Measurements from ENCODE around the gene UBAP2L. TPM values are rescaled to one million over a fixed set of nuclear protein-coding genes. Genes with fewer than 3 reads are reported as not detected.

The UBAP2L gene
- total RNA-seq, 3 donors from 2014 or later = 92.7 to 119 (median 99.3) TPM

DNA sequence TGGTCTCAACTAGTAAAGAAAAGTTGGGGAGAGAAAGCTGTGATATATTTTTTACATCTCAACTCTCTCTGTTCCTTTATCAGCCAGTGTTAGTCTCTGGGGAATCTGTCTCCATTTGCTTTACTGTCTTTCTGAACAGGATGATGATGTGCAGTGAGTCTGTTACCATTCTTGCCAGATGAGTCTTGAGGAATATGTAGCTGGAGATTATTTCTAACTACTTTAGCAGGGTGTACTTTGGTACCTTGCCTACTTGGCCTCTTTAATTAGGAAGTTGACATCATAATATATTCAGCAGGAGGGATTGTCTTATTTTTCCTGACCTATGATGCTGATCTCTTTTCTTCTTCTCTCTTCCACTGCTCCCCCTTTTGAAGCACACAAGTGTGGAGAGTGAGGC, 35.9 kb downstream of the UBAP2L start:
- no peak overlapping the region for H3K4me3 ChIP-seq
- no peaks in the 10 kb centered on the region for H3K4me1 ChIP-seq (ENCODE audit: low read depth)
- no peak for ATAC-seq
- no peak for DNase-seq
- H3K36me3 ChIP-seq (ENCODE audit: low read depth) = peaks cover 44% of the 10 kb centered on the region
- intact Hi-C loops (cut with DNase I, micrococcal nuclease) = no loop called here
- TF ChIP-seq, protein P1, sequence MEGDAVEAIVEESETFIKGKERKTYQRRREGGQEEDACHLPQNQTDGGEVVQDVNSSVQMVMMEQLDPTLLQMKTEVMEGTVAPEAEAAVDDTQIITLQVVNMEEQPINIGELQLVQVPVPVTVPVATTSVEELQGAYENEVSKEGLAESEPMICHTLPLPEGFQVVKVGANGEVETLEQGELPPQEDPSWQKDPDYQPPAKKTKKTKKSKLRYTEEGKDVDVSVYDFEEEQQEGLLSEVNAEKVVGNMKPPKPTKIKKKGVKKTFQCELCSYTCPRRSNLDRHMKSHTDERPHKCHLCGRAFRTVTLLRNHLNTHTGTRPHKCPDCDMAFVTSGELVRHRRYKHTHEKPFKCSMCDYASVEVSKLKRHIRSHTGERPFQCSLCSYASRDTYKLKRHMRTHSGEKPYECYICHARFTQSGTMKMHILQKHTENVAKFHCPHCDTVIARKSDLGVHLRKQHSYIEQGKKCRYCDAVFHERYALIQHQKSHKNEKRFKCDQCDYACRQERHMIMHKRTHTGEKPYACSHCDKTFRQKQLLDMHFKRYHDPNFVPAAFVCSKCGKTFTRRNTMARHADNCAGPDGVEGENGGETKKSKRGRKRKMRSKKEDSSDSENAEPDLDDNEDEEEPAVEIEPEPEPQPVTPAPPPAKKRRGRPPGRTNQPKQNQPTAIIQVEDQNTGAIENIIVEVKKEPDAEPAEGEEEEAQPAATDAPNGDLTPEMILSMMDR (IDR thresholded peaks at IDR 0.05) = no peak
- H3K9me3 ChIP-seq = no peaks in the 10 kb centered on the region

GRCh38 chr1:154258784-154259183, 38.0 kb downstream of the UBAP2L start:
- DNase-seq (no peak), ATAC-seq (no peak)
- Histone ChIP-seq H3K4me1 (ENCODE audit: low read depth) (no peaks in the 10 kb centered on the region), H3K4me3 (no peak overlapping the region), H3K9me3 (no peaks in the 10 kb centered on the region), H3K36me3 (ENCODE audit: low read depth) (peaks cover 38% of the 10 kb centered on the region)
- TF ChIP-seq, protein P1 (IDR thresholded peaks at IDR 0.05) = no peak
- intact Hi-C loops (cut with DNase I, micrococcal nuclease) = no loop called here

DNA sequence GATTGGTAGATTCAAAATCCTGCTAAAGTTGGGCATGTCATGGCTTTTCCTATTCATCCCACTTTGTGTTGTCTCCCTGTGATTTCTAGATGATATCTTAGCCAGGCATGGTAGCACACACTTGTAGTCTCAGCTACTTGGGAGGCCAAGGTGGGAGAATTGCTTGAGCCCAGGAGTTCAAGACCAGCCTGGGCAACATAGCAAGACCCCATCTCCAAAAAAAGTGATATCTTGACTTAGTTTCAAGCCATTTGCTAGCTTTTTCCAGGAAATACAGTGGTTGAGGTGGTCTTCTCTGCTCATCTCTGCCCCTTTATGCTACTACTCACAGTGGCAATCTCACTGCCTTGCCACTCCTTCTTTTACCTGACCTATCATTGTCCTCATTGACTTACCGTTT, 39.4 kb downstream of the UBAP2L start:
- TF ChIP-seq, protein P1 (IDR thresholded peaks at IDR 0.05) = no peak

DNA sequence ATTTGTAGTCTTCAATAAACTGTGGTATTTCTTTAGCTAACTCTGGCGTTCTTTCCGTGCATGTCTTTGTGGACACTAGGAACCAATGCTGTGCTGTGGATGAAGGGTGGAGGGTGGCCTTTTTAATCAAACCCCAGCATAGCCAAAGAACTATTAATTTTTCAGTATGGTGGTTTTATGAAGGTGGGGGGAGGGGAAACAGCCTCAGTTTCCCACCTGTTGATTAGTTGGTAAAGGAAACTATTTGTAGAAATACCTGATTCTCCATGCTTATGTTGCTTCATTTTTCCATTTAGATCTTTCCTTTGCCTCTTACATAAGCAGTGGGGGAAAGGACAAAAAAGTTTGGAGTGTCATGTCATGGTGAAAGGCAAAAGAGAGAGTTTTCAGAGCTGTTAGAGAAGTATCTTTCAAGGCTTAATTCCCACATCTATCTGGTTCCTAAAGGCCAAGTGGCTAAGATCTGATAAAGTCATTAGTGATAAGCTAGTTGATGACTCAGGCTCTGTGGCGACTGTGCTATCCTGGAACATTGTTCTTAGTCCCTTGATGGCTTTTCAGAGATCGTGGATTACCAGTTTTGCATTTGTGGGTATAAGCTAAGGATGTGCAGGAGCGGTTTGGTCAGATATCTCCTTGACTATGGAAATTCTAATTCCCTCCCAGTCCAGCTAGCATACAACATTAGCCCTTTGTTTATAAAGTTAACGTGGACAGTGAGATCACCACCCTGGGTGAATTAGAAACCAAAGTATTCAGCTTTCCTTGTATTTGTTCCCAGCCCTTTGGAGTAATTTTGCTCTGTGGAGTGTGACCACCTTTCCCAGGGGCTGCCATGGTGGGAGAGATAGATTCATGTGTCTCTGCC, 42.9 kb downstream of the UBAP2L start:
- intact Hi-C loops (cut with DNase I, micrococcal nuclease) = no loop called here
- Histone ChIP-seq H3K36me3 (ENCODE audit: low read depth) (peaks cover 7% of the 10 kb centered on the region), H3K9me3 (no peaks in the 10 kb centered on the region), H3K4me1 (ENCODE audit: low read depth) (no peaks in the 10 kb centered on the region), H3K4me3 (no peak overlapping the region)
- TF ChIP-seq, protein P1 (IDR thresholded peaks at IDR 0.05) = no peak
- DNase-seq (no peak), ATAC-seq (no peak)

More for the DNA sequence above, 39.4 kb downstream of the UBAP2L start:
- intact Hi-C loops (cut with DNase I, micrococcal nuclease) = no loop called here
- Histone ChIP-seq H3K36me3 (ENCODE audit: low read depth) (peaks cover 27% of the 10 kb centered on the region), H3K4me1 (ENCODE audit: low read depth) (no peaks in the 10 kb centered on the region), H3K4me3 (no peak overlapping the region), H3K9me3 (no peaks in the 10 kb centered on the region)
- ATAC-seq (no peak), DNase-seq (no peak)

DNA sequence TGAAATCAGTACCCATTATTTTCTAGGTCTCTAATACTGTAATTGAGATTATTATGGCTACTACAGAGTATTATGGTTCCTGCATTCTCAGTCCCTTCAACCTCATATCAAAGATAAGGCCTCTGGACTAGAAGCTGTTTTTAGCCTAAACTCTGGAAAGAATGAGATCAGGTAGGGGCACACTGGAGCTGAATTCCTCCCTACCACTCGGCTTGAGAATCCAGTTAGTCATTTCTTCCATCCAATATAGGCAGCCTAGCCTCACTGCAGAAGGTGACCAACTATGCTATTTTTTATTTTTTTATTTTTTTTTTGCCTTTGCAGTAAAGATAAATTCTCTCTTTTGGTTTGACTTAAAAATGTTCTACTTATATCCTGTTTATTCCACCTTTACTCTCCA, 43.7 kb downstream of the UBAP2L start:
- Histone ChIP-seq H3K4me1 (ENCODE audit: low read depth) (no peaks in the 10 kb centered on the region), H3K36me3 (ENCODE audit: low read depth) (peaks cover 6% of the 10 kb centered on the region), H3K9me3 (no peaks in the 10 kb centered on the region), H3K4me3 (no peak overlapping the region)
- intact Hi-C loops (cut with DNase I, micrococcal nuclease) = no loop called here
- DNase-seq (no peak), ATAC-seq (no peak)
- TF ChIP-seq, protein P1 (IDR thresholded peaks at IDR 0.05) = no peak

Data from mucosa of descending colon (tissue), 3 donors.